HepG2 (cell line): ENCODE measurements around the gene NCOA3. TPM values are rescaled to one million over a fixed set of nuclear protein-coding genes. Genes with fewer than 3 reads are reported as not detected.

Experiments
- HOXA7 ChIP-seq: sonication (generic); formaldehyde crosslinking; IDR thresholded peaks from 2 replicates; pipeline ENCODE4 v1.8.1; 2022; ENCODE audit warnings: mild to moderate bottlenecking, missing genetic modification reagents, moderate library complexity
- JUND ChIP-seq: sonication (generic); formaldehyde crosslinking; IDR thresholded peaks from 2 replicates; pipeline ENCODE4 v1.8.0; 2022; ENCODE audit warnings: mild to moderate bottlenecking, missing genetic modification reagents
- KLF9 ChIP-seq: IDR thresholded peaks from 2 replicates; pipeline ENCODE4 v1.6.1; 2016; ENCODE audit warnings: low read depth
- NCOR1 ChIP-seq: fragments of 200-600 bp; sonication (generic); IDR thresholded peaks from 2 replicates; pipeline ENCODE4 v1.7.0; 2017; ENCODE audit warnings: antibody characterized with exemption, low read length, borderline replicate concordance
- POGZ ChIP-seq: sonication (generic); formaldehyde crosslinking; IDR thresholded peaks from 2 replicates; pipeline ENCODE4 v1.4.0; 2020; ENCODE audit warnings: mild to moderate bottlenecking, missing genetic modification reagents
- SAP130 ChIP-seq: IDR thresholded peaks from 2 replicates; pipeline ENCODE4 v1.6.1; 2016; ENCODE audit warnings: low read depth
- SP4 ChIP-seq: sonication (generic); formaldehyde crosslinking; IDR thresholded peaks from 2 replicates; pipeline ENCODE4 v1.8.1; 2023; ENCODE audit warnings: mild to moderate bottlenecking, missing genetic modification reagents
- TAF15 ChIP-seq: fragments of 200-400 bp; formaldehyde crosslinking; IDR thresholded peaks from one replicate; pipeline ENCODE4 v1.6.1; 2018; ENCODE audit warnings: mild to moderate bottlenecking, low read depth, low read length; ENCODE audit not compliant: poor library complexity, severe bottlenecking
- ZKSCAN5 ChIP-seq: sonication (generic); formaldehyde crosslinking; IDR thresholded peaks from 2 replicates; pipeline ENCODE4 v1.5.1; 2020; ENCODE audit warnings: mild to moderate bottlenecking, missing genetic modification reagents
- ZNF264 ChIP-seq: sonication (generic); formaldehyde crosslinking; IDR thresholded peaks from 2 replicates; pipeline ENCODE4 v1.4.0; 2020; ENCODE audit warnings: missing genetic modification reagents
- ZNF317 ChIP-seq: sonication (generic); formaldehyde crosslinking; IDR thresholded peaks from 2 replicates; pipeline ENCODE4 v1.5.0; 2020; ENCODE audit warnings: mild to moderate bottlenecking, missing genetic modification reagents
- ZNF558 ChIP-seq: sonication (generic); formaldehyde crosslinking; IDR thresholded peaks from 2 replicates; pipeline ENCODE4 v1.9.0; 2022; ENCODE audit warnings: mild to moderate bottlenecking, missing genetic modification reagents, borderline replicate concordance
- ZSCAN31 ChIP-seq: sonication (generic); formaldehyde crosslinking; IDR thresholded peaks from 2 replicates; pipeline ENCODE4 v1.5.0; 2020; ENCODE audit warnings: low read depth, mild to moderate bottlenecking, missing genetic modification reagents
- polyA plus RNA-seq, 8 experiments: library from polyadenylated mRNA; depleted of rRNA in 3 of 8; stranded (reverse) in 7 of 8; unstranded in 1 of 8; fragments of >200 nt; fragmentation: Illumina TruSeq in 4 of 8; extraction: Trizol in 4 of 8; gene quantifications; 2 replicates each; pipeline versions ENCODE4 v1.2.1 to v1.2.3, GENCODE V29; 2011 to 2016; ENCODE audit warnings: low read depth in 4 of 8, missing spikeins in 1 of 8, mixed read lengths in 1 of 8; ENCODE audit not compliant: insufficient read depth in 1 of 8
- total RNA-seq, 5 experiments: library from RNA; depleted of rRNA; stranded (reverse); fragments of >200 nt; fragmentation: Illumina TruSeq; extraction: Trizol; gene quantifications; 2 replicates each; pipeline ENCODE4 v1.2.3, GENCODE V29; 2016; ENCODE audit warnings: low read depth in 1 of 5
- TF ChIP-seq, protein P1 (sequence below): sonication (generic); formaldehyde crosslinking; IDR thresholded peaks from 2 replicates; pipeline ENCODE4 v1.8.1; 2023; ENCODE audit warnings: mild to moderate bottlenecking, missing genetic modification reagents
- TF ChIP-seq, protein P2 (sequence below): sonication (generic); formaldehyde crosslinking; IDR thresholded peaks from 2 replicates; pipeline ENCODE4 v1.4.0; 2020; ENCODE audit warnings: low read depth, mild to moderate bottlenecking, missing genetic modification reagents
- TF ChIP-seq, protein P3 (sequence below): sonication (generic); formaldehyde crosslinking; IDR thresholded peaks from one replicate; pipeline ENCODE4 v1.5.1; 2020; ENCODE audit warnings: mild to moderate bottlenecking, missing genetic modification reagents; ENCODE audit errors: not compliant biosample characterization
- TF ChIP-seq, protein P4 (sequence below): IDR thresholded peaks from 2 replicates; pipeline ENCODE4 v1.6.1; 2016; ENCODE audit warnings: low read depth, control low read depth

NCOA3 gene
- total and polyA plus RNA-seq, 2 of the 13 experiments (the other 11 are each of a cell fraction or from before 2014, with no cell fraction given): 35.0 to 56.8 TPM

DNA sequence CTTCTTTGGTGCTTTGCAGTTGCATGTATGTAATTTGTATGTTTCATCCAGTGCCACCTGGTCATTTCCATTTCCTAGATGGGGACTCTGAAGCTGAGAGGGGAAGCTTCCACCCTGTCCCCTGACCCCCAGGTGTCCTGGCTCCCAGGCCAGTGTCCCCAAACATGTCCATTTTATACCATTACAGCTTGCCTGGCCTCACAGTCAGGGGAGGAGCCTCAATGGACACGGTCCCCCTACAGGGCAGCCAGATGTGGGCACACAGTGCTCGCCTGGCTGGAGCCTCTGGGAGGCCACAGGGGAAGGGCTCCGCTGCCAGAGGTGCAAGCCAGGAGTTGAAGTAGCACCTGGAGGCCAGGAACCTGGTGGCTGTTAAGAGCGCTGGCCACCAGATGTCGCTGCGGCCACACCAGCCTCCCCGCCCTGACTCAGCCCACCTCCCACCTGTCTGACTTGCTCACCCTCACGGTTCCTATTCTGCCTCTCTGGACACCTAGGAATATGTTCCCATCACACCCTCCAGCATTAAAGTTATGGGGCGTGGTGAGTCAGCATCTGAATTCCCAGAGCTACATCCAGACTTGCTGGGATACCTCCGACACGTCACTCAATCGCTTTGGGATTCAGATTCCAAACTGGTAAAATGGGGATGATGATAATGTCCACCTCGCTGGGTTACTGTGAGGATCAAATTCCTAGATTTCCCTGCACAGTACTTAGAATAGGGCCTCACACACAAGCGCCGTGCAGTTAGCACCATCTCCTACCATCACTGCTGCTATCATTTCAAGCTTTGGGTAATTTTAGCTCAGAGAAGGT lies 176.2 kb downstream of the NCOA3 start (continued):
- TF ChIP-seq, protein P1, sequence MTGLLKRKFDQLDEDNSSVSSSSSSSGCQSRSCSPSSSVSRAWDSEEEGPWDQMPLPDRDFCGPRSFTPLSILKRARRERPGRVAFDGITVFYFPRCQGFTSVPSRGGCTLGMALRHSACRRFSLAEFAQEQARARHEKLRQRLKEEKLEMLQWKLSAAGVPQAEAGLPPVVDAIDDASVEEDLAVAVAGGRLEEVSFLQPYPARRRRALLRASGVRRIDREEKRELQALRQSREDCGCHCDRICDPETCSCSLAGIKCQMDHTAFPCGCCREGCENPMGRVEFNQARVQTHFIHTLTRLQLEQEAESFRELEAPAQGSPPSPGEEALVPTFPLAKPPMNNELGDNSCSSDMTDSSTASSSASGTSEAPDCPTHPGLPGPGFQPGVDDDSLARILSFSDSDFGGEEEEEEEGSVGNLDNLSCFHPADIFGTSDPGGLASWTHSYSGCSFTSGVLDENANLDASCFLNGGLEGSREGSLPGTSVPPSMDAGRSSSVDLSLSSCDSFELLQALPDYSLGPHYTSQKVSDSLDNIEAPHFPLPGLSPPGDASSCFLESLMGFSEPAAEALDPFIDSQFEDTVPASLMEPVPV (CRISPR knock-in tag): peak; percentile 81; the same call in 1 of the 2 replicates
- TF ChIP-seq, protein P2, sequence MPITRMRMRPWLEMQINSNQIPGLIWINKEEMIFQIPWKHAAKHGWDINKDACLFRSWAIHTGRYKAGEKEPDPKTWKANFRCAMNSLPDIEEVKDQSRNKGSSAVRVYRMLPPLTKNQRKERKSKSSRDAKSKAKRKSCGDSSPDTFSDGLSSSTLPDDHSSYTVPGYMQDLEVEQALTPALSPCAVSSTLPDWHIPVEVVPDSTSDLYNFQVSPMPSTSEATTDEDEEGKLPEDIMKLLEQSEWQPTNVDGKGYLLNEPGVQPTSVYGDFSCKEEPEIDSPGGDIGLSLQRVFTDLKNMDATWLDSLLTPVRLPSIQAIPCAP (CRISPR knock-in tag): no peak
- TF ChIP-seq SP4 (CRISPR knock-in tag) (peak; percentile 32; the same call in 1 of the 2 replicates), ZSCAN31 (CRISPR knock-in tag) (no peak; the same call in 1 of the 2 replicates), HOXA7 (CRISPR knock-in tag) (no peak), TAF15 (no peak), NCOR1 (no peak), JUND (CRISPR knock-in tag) (0 out of 2 replicates have a peak, but pooled peaks have one; percentile 56), SAP130 (CRISPR knock-in tag) (peak; percentile 26; the same call in 1 of the 2 replicates), KLF9 (CRISPR knock-in tag) (no peak), ZNF558 (no peak), ZNF264 (CRISPR knock-in tag) (no peak), ZKSCAN5 (CRISPR knock-in tag) (no peak), ZNF317 (CRISPR knock-in tag) (0 out of 2 replicates have a peak, but pooled peaks have one; percentile 36), POGZ (0 out of 2 replicates have a peak, but pooled peaks have one; percentile 33)
- TF ChIP-seq, protein P3, sequence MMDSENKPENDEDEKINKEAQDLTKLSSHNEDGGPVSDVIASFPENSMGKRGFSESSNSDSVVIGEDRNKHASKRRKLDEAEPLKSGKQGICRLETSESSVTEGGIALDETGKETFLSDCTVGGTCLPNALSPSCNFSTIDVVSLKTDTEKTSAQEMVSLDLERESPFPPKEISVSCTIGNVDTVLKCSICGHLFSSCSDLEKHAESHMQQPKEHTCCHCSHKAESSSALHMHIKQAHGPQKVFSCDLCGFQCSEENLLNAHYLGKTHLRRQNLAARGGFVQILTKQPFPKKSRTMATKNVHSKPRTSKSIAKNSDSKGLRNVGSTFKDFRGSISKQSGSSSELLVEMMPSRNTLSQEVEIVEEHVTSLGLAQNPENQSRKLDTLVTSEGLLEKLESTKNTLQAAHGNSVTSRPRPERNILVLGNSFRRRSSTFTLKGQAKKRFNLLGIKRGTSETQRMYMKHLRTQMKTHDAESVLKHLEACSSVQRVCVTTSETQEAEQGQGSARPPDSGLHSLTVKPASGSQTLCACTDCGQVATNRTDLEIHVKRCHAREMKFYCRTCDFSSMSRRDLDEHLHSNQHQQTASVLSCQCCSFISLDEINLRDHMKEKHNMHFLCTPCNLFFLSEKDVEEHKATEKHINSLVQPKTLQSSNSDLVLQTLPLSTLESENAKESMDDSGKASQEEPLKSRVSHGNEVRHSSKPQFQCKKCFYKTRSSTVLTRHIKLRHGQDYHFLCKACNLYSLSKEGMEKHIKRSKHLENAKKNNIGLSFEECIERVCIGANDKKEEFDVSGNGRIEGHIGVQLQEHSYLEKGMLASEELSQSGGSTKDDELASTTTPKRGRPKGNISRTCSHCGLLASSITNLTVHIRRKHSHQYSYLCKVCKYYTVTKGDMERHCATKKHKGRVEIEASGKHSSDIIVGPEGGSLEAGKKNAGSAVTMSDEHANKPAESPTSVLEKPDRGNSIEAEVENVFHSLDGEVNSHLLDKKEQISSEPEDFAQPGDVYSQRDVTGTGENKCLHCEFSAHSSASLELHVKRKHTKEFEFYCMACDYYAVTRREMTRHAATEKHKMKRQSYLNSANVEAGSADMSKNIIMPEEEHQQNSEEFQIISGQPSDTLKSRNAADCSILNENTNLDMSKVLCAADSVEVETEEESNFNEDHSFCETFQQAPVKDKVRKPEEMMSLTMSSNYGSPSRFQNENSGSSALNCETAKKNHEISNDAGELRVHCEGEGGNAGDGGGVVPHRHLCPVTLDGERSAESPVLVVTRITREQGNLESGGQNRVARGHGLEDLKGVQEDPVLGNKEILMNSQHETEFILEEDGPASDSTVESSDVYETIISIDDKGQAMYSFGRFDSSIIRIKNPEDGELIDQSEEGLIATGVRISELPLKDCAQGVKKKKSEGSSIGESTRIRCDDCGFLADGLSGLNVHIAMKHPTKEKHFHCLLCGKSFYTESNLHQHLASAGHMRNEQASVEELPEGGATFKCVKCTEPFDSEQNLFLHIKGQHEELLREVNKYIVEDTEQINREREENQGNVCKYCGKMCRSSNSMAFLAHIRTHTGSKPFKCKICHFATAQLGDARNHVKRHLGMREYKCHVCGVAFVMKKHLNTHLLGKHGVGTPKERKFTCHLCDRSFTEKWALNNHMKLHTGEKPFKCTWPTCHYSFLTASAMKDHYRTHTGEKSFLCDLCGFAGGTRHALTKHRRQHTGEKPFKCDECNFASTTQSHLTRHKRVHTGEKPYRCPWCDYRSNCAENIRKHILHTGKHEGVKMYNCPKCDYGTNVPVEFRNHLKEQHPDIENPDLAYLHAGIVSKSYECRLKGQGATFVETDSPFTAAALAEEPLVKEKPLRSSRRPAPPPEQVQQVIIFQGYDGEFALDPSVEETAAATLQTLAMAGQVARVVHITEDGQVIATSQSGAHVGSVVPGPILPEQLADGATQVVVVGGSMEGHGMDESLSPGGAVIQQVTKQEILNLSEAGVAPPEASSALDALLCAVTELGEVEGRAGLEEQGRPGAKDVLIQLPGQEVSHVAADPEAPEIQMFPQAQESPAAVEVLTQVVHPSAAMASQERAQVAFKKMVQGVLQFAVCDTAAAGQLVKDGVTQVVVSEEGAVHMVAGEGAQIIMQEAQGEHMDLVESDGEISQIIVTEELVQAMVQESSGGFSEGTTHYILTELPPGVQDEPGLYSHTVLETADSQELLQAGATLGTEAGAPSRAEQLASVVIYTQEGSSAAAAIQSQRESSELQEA: no peak
- TF ChIP-seq, protein P4, sequence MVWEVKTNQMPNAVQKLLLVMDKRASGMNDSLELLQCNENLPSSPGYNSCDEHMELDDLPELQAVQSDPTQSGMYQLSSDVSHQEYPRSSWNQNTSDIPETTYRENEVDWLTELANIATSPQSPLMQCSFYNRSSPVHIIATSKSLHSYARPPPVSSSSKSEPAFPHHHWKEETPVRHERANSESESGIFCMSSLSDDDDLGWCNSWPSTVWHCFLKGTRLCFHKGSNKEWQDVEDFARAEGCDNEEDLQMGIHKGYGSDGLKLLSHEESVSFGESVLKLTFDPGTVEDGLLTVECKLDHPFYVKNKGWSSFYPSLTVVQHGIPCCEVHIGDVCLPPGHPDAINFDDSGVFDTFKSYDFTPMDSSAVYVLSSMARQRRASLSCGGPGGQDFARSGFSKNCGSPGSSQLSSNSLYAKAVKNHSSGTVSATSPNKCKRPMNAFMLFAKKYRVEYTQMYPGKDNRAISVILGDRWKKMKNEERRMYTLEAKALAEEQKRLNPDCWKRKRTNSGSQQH (CRISPR knock-in tag): 0 out of 2 replicates have a peak, but pooled peaks have one; percentile 55
